Activated CD8-positive, alpha-beta memory T cell treated with anti-CD3 and anti-CD28 coated beads, Interleukin-2, amount 50 U/mL, for 24 hours (primary cell): Measurements from ENCODE around the gene UCHL5.

Experiments
- DNase-seq: peaks from one replicate; pipeline ENCODE4 v3.0.0-alpha.2; 2020; ENCODE audit errors: extremely low read depth

The UCHL5 gene

DNA sequence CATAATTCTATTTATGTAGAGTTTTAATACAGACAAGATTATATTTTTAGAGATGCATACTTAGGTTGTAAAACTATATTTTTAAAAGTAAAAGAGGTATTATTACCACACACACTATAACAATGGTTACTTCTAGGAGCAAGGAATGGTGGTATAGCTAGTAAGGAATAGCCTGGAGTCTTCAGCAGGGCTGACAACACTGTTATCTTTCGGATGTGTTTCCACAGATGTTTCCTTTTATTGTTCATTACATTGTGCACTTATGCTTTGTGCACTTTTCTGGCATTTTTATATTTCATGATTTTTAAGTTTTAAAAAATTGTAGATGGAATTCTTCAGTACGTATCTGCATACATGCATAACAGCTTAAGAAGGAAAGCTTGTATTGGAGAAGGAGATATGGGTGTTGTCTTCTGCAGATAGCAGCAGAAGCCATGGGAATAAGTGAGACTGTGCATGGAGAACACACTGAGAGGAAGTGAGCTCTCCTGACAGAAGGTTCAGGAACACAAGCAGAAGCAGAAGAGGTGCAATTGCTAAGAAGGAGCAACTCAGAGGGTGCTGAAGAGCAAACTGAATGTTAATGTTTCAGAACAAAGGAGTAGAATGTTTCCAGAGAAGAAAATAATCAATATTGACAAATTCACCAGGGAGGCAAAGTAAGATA lies 91.8 kb downstream of the UCHL5 start:
- no peak for DNase-seq

DNA sequence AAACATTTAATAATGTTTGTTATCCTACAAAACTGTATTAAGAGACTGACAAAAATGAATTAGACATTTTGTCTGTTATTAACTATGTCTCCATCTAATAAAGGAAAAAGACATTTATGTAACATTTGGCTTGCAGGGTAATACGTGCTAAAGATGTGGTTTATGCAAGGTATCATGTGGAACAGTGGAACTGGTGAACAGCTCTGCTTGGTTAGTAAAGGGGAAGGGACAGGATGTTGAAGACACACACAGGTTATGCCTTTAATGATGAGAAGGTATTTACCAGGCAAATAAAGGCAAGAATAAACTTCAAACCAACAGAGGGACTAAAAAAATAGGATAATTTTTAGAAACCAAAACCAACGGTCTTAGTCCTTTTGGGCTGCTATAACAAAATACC lies 93.1 kb downstream of the UCHL5 start:
- DNase-seq: no peak

DNA sequence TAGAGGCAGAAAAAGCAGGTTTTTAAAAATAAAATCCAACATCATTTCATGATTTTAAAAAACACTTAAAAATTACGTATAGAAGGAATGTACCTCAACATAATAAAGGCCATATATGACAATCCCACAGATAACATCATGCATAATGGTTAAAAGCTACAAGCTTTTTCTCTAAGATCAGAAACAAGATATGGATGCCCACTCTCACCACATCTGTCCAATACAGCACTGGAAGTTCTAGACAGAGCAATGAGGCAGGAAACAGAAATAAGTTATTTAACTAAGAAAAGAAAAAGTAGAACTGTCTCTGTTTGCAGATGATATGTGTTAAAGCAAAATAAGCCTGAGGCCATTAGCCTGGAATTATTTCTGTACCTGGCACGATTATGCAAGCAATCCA lies 96.3 kb downstream of the UCHL5 start:
- DNase-seq: no peak
